H4 (cell line): ENCODE measurements around the gene ASCL3. TPM values are rescaled to one million over a fixed set of nuclear protein-coding genes. Genes with fewer than 3 reads are reported as not detected.
"Not testable (repeated sequence)": the region's sequence is repeated elsewhere in the genome, so short reads cannot be mapped to it uniquely, and the experiment has no call there.

ENCODE experiments used
- DNase-seq: peaks from one replicate; pipeline ENCODE4 v3.0.0-alpha.2; 2015; ENCODE audit warnings: low spot score
- total RNA-seq: library from RNA; depleted of rRNA; stranded (reverse); fragments of >200 nt; shearing (Covaris generic); gene quantifications from 2 replicates; pipeline ENCODE4 v1.2.3, GENCODE V29; 2014; rRNA removed

Gene ASCL3, protein sequence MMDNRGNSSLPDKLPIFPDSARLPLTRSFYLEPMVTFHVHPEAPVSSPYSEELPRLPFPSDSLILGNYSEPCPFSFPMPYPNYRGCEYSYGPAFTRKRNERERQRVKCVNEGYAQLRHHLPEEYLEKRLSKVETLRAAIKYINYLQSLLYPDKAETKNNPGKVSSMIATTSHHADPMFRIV
- not detected in 2 replicates for total RNA-seq

DNA sequence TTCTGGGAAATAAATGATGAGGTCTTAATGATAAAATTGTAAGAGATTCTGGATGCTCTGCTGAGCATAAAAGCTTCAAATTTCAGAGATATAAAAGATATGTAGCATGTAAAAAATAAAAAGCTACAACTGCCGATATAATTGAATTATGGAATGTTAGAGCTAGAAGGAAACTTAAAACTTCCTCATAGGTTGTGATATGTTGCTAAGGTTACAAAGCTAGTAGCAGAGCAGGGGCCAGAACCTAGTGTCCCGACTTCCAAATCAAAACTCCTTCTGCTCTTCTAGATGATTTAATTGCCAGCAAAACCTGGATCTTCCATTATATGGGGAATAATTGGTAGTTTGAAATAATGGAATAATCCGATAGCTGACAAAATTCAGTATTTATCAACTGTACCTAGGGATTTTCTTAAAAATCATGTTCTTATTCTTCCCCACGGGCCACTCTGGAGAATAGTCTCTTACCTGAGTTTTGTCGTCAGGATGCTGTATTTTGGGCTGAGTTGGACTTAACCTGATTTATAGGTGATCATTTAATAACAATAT, at the start of gene ASCL3:
Gene ASCL3 (minus strand): TSS at position 499 of the 549 bp plus-strand sequence. CDS start 4,855 bp downstream, outside the sequence.
- no peak for DNase-seq

GRCh38 chr11:8989453-8989852, 46.6 kb upstream of the ASCL3 start:
- no peak for DNase-seq

- no peak for DNase-seq
Observed at GRCh38 chr11:8988329-8989234, 45.8 kb upstream of the ASCL3 start.

DNA sequence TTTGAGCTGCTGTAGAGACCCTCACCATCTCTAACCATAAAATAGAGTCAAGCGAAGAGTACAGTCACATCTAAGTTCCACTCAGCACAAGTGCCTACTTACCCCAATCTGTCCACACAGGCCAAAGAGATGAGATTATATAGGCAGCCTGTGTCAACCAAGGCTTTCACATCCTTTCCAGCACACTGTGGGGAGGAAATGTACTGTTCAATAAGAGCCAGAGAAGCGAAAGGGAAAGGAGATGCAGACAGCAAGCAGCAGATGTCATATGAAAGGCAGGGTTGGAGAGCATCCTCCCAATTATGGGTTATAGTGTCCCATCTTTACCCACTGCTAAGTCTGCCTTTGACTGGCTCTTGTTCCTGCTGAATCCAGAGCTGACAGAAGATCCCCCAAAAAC, 44.6 kb upstream of the ASCL3 start:
- DNase-seq = no peak

DNA sequence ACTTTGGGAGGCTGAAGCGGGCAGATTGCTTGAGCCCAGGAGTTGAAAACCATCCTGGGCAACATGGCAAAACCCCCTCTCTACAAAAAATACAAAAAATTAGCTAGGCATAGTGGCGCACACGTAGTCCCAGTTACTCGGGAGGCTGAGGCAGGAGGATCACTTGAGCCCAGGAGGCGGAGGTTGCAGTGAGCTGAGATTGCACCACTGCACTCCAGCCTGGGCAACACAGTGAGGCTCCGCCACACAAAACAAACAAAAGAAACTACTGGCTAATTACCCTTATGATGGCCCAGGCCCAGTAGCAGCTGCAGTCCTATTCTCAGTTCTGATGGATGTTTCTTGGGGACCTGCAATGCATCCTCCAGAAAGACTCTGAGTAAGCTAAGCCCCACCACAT, 44.0 kb upstream of the ASCL3 start:
- not testable (repeated sequence) for DNase-seq

DNA sequence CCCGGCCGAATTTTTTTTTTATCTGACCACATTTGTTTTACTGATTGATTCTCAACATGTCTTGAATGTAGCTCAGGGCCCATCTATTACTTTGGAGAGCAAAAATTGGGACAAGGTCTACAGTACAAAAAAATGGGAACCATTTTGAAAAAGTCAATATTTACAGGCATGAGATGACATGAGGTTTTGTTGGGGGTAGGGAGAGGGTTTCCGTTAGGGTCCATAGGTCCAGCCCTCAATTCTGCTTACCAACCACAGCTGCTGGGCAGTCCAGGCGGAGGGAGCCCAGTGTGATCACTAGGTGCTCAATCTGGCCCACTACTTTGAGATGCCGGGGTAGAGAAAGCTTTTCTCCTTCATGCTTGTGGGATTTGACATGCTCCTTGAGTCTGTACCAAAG, 42.6 kb upstream of the ASCL3 start:
- DNase-seq = no peak

GRCh38 chr11:8983552-8983951, 40.7 kb upstream of the ASCL3 start:
- DNase-seq = no peak

DNA sequence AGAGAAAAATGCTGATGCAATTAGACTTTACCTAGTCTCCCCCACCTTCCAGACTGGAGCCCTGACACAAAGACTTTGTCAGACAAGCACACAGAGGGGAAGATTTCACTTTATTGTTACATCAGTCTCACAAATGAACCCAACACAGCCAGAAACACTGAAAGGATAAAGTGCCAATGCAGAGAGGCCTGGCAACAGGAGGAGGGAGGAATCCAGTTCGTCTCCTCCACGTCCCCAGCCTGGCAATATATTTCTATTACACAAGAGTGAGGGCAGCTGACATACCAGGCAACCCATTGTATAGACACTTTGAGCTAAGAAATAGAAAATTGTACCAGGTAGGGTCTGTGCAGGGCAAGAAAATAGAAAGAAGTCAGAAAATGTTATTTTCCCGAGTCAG, 37.7 kb upstream of the ASCL3 start:
- no peak for DNase-seq

- DNase-seq = not testable (repeated sequence)
Observed at GRCh38 chr11:8979365-8979764, 36.5 kb upstream of the ASCL3 start.

DNA sequence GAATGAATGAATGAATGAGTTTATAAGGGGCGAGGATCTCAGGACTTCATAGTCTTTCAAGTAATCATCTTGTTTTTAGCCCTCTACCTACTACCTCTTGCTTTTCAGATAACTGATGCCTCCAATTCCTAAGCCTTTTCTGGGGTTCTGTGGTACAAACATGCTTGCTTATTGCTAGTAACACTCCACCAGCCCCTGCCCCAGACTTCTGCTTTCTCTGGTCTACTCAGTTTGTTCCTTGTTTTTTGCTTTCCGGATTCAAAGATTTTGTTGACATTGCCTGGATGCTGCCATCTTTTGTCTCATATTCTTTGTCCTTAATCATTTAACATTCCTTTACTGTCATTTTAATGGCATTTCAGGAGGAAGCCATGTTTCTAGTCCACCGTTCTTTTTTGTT, 30.3 kb upstream of the ASCL3 start:
- no peak for DNase-seq

DNA sequence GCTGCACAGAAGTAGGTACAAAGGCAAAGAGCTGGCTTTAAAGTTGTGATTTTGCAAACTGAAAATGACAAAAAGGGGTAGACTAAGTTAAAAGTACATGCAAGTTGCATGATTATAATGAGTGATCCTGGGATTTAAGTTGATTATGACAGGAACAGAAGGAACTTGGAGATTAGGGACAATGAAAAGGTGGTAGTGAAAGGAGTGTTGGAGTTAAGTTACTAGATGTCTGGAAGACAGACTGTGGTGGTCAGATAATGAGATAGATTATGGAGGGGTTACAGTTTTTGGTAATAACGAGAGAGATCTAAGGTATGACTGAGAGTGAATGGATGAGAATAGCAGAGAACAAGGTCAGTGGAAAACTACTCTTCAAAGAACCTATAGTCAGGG, 29.1 kb upstream of the ASCL3 start:
- DNase-seq = no peak

DNA sequence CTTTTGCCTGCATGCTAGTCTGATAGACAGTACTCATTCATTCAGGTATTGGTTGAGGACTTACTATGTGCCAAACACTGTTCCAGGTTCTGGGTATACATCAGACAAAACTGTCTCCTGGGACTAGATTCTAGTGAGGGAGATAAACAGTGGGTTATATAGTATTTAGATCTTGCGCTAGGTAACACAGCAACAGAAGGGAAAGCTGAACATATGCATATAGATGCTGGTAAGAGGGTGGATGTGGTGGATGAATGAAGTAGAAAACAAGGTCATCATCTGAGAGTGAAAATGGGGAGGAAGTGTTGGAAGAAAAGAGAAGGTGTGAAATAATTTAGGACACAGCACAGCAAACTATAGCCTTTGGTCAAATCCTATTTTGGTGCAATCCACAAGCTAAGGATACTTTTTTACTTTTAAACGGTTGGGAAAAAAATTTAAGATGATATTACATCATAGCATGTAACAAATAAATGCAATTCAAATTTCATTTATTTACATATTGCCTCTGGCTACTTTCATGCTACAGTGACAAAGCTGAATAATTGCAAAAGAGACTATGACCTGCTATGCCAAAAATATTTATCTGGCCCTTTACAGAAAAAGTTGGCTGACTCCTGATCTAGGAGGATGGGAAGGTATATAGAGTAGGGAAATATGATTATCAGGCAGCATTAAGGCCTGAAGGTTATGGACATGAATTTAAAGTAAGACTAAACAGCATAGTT, 28.5 kb upstream of the ASCL3 start:
- no peak for DNase-seq

DNA sequence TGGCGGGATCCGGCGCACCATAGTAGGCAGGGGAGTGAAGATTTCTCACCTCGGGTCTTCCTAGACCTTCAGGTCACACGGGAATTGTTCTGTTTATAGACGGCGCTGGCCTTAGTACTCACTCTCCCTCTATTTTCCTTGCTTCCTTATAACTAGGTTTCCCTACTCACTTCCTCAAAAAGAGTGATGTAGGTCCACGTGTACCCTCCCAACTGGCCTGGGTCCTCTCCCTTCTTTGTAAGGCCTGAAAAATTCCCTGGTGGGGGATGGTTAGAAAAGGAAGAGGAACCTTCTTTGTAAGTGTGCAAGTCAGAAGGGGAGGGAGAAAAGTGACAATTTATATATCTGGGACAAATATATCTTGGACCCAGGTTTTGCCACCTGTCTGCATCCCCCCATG, 24.4 kb upstream of the ASCL3 start:
- DNase-seq = no peak

DNA sequence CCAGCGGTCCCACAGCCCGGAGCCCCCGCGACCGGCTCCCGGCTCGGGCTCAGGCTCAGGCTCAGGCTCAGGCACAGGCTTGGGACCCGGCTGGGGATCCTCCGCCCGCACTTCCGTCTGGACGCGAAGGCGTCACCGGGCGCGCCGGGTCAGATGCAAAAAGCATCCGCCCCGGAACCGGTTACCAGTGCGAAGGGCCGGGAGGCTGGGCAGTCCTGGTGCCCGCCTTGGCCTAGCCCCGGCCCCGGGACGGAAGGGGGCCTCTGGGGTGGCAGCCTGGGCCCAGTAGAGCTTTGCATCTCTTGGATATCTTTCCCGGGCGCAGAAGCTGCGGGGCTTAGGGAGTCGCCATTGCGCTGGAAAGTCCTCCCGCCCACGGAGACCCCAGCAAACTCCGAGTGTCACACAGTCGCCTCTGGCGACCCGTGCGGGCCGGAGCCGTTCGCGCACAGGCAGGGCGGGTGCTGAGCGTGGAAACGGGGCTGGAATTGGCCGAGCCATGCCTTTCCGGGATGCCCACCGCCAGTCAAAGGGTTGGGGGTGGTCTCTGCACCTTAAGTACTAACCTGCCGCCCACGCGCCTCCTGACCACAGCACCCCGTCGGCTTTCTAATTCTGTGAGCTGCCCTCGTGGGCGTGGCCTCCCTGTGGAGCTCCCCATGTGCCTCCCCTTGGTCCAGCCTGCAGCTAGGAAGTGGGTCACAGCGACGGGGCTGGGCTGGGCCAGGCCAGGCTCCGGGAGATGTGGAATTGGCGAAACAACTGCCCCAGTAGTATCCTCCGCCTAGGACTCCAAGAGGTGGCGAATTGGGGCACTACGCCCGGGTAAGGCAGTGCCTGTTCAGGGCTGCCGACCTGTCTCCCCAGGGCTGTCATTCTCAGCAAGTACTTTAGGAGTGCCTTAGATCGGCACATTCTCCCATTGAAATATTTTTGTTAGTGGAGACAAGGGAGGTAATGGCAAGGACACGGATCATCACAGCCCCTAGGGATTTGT, 21.8 kb upstream of the ASCL3 start, which contains the start of gene TMEM9B:
Gene TMEM9B (minus strand): TSS at position 119 of the 997 bp plus-strand sequence. CDS start 129 bp downstream, outside the sequence.
- peak; percentile 86 for DNase-seq

GRCh38 chr11:8963569-8964323, 20.9 kb upstream of the ASCL3 start:
- DNase-seq = peak; percentile 80

- no peak for DNase-seq
Observed at GRCh38 chr11:8962841-8963240, 20.0 kb upstream of the ASCL3 start.

- no peak for DNase-seq
Observed at GRCh38 chr11:8961401-8961800, 18.6 kb upstream of the ASCL3 start.

- DNase-seq = peak; percentile 80
Observed at GRCh38 chr11:8959546-8960166, 16.8 kb upstream of the ASCL3 start.

GRCh38 chr11:8956860-8957259, 14.0 kb upstream of the ASCL3 start:
- DNase-seq = no peak

DNA sequence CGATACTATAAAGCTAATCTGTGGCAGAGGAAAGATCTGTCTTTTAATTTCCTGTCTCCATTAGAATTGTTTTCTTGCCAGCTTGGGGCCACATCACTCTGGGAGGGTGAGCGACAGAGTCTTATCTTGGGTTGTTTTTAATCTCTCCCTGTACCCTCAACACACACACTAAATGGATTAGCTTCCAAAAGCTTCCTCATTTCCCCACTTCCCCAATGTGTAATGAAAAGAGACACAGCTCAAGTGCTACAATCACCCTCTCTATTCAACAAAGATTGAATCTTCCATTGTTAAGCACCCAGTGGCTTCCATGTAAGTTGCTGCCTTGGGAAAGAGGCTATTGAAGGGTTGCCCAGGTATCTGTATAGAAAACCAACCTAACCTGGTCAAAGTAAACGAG, 6.1 kb upstream of the ASCL3 start:
- no peak for DNase-seq
